Psoas muscle (tissue), 8 donors: Measurements from ENCODE around the gene FRMPD1. TPM values are rescaled to one million over a fixed set of nuclear protein-coding genes. Genes with fewer than 3 reads are reported as not detected.

ENCODE experiments used
- ATAC-seq, 4 donors: fragments of 200-7000 bp; cut with Tn5 transposase; one replicate each; pipeline ENCODE4 v1.9.1; 2020; ENCODE audit warnings: moderate library complexity in 3 of 4, mild to moderate bottlenecking in 2 of 4
- DNase-seq, 2 donors: peaks; one replicate each; pipeline ENCODE4 v3.0.0-alpha.2; 2020
- H3K27ac ChIP-seq: fragments of 200-600 bp; one replicate; pipeline ENCODE4 v1.8.0; 2022
- H3K27me3 ChIP-seq, 3 donors: fragments of 200-600 bp in 1 of 3; one replicate each; pipeline versions ENCODE4 v1.6.1 to v1.8.0; 2013 to 2022; ENCODE audit warnings: low read length in 2 of 3, mild to moderate bottlenecking in 2 of 3, moderate library complexity in 1 of 3; ENCODE audit not compliant: insufficient read depth in 3 of 3
- H3K36me3 ChIP-seq, 2 donors: fragments of 200-600 bp in 1 of 2; one replicate each; pipeline versions ENCODE4 v1.6.1 to v1.8.0; 2013 to 2022; ENCODE audit warnings: low read depth in 1 of 2, mild to moderate bottlenecking in 1 of 2, moderate library complexity in 1 of 2; ENCODE audit not compliant: insufficient read depth in 1 of 2
- H3K4me1 ChIP-seq: fragments of 200-600 bp; one replicate; pipeline ENCODE4 v1.8.0; 2022
- H3K4me3 ChIP-seq: fragments of 200-600 bp; one replicate; pipeline ENCODE4 v1.8.0; 2022; ENCODE audit warnings: mild to moderate bottlenecking
- H3K9me3 ChIP-seq: fragments of 200-600 bp; one replicate; pipeline ENCODE4 v1.8.0; 2022
- WGBS, 3 donors: extraction: QIAGEN DNeasy Blood & Tissue Kit; methylation state at CpG; one replicate each; pipeline versions ENCODE4 v1.1.6 to v1.1.7; 2013; 5-methylcytosine and 5-hydroxymethylcytosine counted together
- intact Hi-C, 2 donors: fragments of 100-400 bp; cut with DNase I; formaldehyde crosslinking; loops; one replicate each; pipeline versions ENCODE4 v1.11.0 to v1.14.2; 2022
- polyA plus RNA-seq, 3 donors: library from polyadenylated mRNA; stranded (reverse); fragments of 200-250 nt; gene quantifications; one replicate each; pipeline ENCODE4 v1.2.3, GENCODE V29; 2013
- total RNA-seq, 4 donors: library from RNA; stranded (reverse); fragmentation: NEBNext Ultra II Directional in 2 of 4; extraction: Animal tissue kit (Norgen Biotek cat#: 25700) in 2 of 4; gene quantifications; one replicate each; pipeline versions ENCODE4 v1.2.1 to v1.2.4, GENCODE V29; 2021 to 2023
- TF ChIP-seq, protein P1 (sequence below): fragments of 200-600 bp; IDR thresholded peaks from one replicate; pipeline ENCODE4 v1.8.0; 2022; ENCODE audit warnings: antibody characterized with exemption
- donor health status: healthy with polysubstance abuse.
- donor health status: DM: no; HTN: no; CAD: no; lungs with moderate emphysema.
- donor health status: Bipolar disorder and iron deficiency.
- donor health status: healthy.
- donor health status: DM: yes; HTN: yes; CAD: no.
- donor health status: DM: no; HTN: no; CAD: no.
- donor health status: DM: no; HTN: no; CAD: no.
- donor health status: DM: yes; HTN: yes; CAD: no.

FRMPD1 gene
- total and polyA plus RNA-seq, 7 donors, result 0.48 to 6.1 (median 1.4) TPM

DNA sequence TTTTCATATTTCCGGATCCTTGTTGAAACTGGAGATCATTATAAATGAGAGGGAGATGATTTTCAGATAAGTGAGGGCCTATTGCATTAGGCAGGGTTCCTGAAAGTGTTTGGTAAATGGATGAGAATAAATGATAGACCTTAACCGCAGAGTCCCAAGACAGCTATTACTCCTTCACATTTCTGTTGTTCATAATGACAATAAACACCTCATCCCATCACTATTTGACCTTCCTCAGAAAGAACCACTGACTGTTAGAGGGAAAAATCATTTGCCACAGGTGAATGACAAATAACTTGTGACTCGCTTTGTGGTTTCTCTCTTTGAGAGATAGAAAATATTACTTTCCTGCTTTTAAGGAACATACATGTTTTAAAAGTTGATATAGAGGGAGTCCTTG lies 55.5 kb downstream of the FRMPD1 start:
- H3K4me3 ChIP-seq, result no peak overlapping the region
- DNase-seq, result no peak
- no peak for ATAC-seq
- no peak overlapping the region for H3K27ac ChIP-seq
- peaks cover 0 to 6% of the 10 kb centered on the region in 2 donors for H3K36me3 ChIP-seq
- H3K9me3 ChIP-seq, result no peaks in the 10 kb centered on the region
- H3K4me1 ChIP-seq, result no peaks in the 10 kb centered on the region
- intact Hi-C loops, result no loop called here
- no peaks in the 10 kb centered on the region for H3K27me3 ChIP-seq
- TF ChIP-seq, protein P1, sequence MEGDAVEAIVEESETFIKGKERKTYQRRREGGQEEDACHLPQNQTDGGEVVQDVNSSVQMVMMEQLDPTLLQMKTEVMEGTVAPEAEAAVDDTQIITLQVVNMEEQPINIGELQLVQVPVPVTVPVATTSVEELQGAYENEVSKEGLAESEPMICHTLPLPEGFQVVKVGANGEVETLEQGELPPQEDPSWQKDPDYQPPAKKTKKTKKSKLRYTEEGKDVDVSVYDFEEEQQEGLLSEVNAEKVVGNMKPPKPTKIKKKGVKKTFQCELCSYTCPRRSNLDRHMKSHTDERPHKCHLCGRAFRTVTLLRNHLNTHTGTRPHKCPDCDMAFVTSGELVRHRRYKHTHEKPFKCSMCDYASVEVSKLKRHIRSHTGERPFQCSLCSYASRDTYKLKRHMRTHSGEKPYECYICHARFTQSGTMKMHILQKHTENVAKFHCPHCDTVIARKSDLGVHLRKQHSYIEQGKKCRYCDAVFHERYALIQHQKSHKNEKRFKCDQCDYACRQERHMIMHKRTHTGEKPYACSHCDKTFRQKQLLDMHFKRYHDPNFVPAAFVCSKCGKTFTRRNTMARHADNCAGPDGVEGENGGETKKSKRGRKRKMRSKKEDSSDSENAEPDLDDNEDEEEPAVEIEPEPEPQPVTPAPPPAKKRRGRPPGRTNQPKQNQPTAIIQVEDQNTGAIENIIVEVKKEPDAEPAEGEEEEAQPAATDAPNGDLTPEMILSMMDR, result no peak
- 89 to 93% (median 92%) methylated on average over 3 of the region's 3 CpGs for WGBS, 3 donors

DNA sequence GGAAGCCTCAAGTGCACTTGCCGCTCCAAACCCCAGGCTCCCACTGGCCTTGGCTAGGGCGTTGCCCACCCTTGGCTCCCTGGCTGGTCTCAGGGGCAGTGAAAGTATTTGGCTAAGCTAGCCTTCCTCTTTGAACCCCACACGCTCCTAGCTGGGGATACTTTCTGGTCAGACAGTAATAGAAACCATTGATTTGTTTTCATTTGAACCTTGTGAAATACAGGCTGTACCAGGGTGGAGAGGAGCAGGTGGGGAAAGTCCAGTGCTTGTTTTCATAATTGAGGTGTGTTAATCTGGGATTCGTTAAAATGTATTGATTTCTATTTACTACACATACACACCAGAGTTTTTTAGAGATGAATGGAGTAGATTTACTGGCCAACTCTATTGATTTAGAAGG lies 57.0 kb downstream of the FRMPD1 start:
- intact Hi-C loops, result no loop called here
- peaks cover 0 to 6% of the 10 kb centered on the region in 2 donors for H3K36me3 ChIP-seq
- ATAC-seq (no peak), DNase-seq (no peak)
- TF ChIP-seq, protein P1, result no peak
- no peaks in the 10 kb centered on the region for H3K9me3 ChIP-seq
- no peak overlapping the region for H3K4me3 ChIP-seq
- no peak overlapping the region for H3K27ac ChIP-seq
- H3K27me3 ChIP-seq, result no peaks in the 10 kb centered on the region
- H3K4me1 ChIP-seq, result no peaks in the 10 kb centered on the region
- WGBS, 3 donors, result 84 to 93% (median 92%) methylated on average over 4 of the region's 4 CpGs

DNA sequence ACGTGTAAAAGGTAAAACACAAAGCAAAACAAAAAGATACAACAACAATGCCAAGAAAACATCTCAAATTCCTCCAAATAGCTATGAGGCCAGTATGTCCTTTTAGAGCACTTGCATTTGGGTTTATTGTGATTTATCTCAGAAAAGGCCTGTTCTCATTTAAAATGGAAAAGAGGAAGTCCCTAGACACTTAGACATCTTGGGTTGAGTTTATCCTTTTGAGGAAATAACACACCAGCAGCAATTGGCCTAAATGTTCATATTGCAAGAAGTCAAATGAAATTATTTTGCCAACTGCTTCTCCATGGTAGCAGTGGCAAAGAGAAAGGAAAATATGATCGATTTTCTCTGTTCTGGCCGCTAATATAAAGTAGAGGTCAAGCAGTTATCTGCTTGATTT lies 59.3 kb downstream of the FRMPD1 start:
- H3K36me3 ChIP-seq, result peaks cover 0 to 6% of the 10 kb centered on the region in 2 donors
- intact Hi-C loops, result no loop called here
- no peaks in the 10 kb centered on the region for H3K9me3 ChIP-seq
- H3K4me3 ChIP-seq, result no peak overlapping the region
- no peak overlapping the region for H3K27ac ChIP-seq
- ATAC-seq (no peak), DNase-seq (no peak)
- no peaks in the 10 kb centered on the region for H3K4me1 ChIP-seq
- TF ChIP-seq, protein P1, result no peak
- WGBS, 3 donors, result 91 to 93% (median 92%) methylated on average over 3 of the region's 3 CpGs
- no peaks in the 10 kb centered on the region for H3K27me3 ChIP-seq

DNA sequence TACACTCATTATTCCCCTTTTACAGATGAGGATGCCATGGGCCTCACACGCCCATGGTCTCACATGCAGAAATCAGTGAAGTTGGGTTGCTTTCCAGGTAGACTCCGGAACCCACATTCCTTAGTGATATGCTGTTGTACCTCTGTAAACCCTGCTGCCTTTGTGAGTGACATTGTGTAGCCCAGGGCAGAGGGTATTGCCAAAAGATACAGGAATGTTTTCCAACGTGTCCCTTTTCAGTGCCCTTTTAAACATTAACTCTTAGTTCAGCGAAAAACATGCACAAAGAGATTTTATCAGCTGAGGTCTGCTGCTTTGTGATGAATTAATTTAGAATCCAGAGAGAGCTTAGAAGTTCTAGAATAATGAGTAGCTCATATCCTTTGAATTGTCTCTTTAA lies 64.5 kb downstream of the FRMPD1 start:
- ATAC-seq (no peak), DNase-seq (no peak)
- Histone ChIP-seq H3K27me3 (no peaks in the 10 kb centered on the region), H3K36me3 (peaks cover 0 to 8% of the 10 kb centered on the region in 2 donors), H3K4me1 (no peaks in the 10 kb centered on the region), H3K4me3 (no peak overlapping the region), H3K27ac (no peak overlapping the region), H3K9me3 (no peaks in the 10 kb centered on the region)
- intact Hi-C loops, result no loop called here
- 75 to 78% (median 77%) methylated on average over 4 of the region's 4 CpGs for WGBS, 3 donors
- TF ChIP-seq, protein P1, result no peak

DNA sequence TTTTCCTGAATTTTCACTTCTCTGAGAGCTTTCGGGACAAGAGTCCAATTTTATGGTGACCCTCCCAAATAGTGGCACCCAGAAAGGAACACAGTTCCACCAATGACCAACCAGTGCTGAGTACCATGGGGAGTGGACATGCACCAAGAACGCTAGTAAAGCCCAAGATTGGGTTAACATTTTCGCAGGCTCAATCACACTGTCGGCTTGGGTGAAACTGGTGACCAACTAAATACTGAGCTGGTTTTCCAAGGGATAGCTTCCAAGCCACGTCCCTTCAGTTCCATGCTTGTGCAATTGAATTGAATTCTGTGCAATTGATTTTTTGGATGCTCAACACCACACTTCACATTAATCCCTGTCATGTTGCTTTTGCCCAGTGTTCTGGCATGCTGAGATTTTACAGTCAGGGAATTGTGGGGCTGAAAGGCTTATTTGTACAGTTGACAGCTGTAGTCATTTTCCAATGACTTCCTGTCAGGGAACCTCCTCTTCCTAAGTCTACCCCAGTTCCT lies 65.3 kb downstream of the FRMPD1 start:
- TF ChIP-seq, protein P1, result no peak
- no peaks in the 10 kb centered on the region for H3K4me1 ChIP-seq
- DNase-seq (no peak), ATAC-seq (no peak)
- 67 to 86% (median 72%) methylated on average over 5 of the region's 5 CpGs for WGBS, 3 donors
- intact Hi-C loops, result no loop called here
- H3K27ac ChIP-seq, result no peak overlapping the region
- no peak overlapping the region for H3K4me3 ChIP-seq
- no peaks in the 10 kb centered on the region for H3K27me3 ChIP-seq
- peaks cover 0 to 8% of the 10 kb centered on the region in 2 donors for H3K36me3 ChIP-seq
- no peaks in the 10 kb centered on the region for H3K9me3 ChIP-seq
